Measurements from ENCODE around the gene CAPN14.

Gene CAPN14

DNA sequence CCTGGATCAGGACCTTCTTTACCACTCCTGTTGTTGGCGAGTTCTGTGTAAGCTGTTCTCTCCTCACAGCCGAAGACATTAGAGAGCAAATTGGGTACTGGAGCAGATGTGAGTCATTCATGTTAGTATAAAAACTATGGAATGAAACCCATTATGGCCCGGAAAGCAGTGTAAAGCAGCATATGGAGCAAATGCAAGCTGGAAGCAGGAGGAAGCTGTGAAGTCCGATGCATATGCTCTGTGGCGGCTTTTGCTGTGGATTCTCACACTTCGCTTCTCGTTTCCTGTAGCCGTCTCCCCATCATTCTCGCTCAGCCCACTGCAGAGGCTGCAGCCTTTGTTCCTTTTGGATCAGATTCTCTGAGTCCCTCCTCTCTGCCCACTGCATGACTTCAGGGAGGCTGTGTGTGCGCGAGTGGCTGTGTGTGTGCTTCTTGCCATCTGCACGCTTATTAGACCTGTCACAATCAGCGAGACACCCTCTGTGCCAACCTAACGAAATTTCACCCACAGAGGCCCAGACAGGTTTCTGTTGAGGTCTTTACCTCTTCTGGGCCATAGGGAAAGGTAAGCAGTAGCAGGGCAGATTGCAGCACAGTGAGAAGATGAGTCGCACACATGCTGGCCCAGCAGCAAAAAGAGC lies 75.8 kb downstream of the CAPN14 start:
- DNase-seq (ENCODE audit: low read depth): no peak

DNA sequence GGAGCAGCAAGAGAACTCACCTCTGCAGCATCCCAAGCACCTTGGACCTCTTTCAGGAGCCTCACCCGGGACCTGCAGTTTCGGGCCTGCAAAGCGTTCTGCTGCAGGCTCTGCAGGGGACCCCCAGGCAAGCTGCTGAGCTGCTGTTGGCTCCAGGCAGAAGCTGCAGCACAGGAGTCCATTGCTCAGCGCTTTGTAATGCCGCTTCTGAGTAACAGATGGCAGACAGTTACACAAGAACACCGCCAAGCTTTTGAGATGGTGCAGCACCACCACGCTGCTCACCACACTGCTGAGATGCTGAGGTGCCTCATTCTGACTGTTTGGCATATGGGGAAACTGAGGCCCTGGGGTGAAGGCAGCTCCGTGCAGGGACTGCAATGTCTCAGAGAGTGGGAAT lies 77.2 kb downstream of the CAPN14 start:
- DNase-seq (ENCODE audit: low read depth): peak; percentile 10

- no peak for DNase-seq (ENCODE audit: low read depth)
These were observed 77.6 kb downstream of the CAPN14 start for GRCh38 chr2:31139671-31140070.

DNA sequence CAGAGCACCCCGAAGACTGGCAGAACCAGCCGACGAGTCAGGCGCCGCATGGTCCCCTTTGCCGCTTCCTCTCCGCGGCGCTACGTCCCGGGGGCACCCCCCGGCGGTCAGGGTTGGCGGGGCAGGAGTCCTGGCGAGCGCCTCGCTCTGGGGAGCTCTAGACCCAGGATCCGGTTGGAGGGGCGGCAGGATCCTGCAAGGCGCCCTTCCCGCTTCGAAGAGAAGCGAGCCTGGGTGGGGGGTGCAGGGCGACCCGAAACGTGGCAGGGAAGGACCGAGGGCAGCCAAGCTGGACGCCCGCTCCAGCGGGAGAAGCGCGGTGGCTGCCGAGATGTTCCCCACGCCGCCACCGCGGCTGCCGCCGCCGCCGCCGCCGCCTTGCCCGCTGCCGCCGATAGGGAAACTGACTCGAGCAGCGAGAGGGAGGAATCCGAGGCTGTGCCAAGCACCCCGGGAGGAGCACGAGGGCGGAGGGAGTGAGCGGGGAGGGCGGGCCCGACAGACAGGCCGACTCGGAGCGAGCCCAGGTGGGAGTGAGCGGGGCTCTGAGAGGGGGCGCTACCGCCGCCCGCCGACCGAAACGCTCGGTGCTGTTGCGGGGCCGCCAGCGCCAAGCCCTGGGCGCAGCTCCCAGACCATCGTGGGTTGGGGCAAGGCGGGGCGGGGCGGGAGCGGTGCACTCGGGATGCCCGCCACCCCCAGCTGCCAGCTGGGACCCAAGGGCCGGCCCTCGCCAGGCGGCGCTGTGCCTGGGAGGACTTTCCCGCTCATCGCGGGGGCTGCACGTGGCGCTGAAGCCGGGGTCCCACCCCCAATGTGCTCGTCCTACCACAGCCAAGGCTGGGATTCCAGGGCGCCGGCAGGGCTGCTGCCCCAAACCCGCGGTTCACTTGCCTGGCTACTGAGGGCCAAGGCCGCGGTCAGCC lies 79.0 kb downstream of the CAPN14 start, which contains the start of gene GALNT14:
Gene GALNT14 (minus strand): TSS at position 404 of the 926 bp plus-strand sequence. CDS start 354 bp downstream, at position 50.
- DNase-seq (ENCODE audit: low read depth): peak; percentile 51

- DNase-seq (ENCODE audit: low read depth): peak; percentile 4
These were observed 79.9 kb downstream of the CAPN14 start for GRCh38 chr2:31137211-31138036.

DNA sequence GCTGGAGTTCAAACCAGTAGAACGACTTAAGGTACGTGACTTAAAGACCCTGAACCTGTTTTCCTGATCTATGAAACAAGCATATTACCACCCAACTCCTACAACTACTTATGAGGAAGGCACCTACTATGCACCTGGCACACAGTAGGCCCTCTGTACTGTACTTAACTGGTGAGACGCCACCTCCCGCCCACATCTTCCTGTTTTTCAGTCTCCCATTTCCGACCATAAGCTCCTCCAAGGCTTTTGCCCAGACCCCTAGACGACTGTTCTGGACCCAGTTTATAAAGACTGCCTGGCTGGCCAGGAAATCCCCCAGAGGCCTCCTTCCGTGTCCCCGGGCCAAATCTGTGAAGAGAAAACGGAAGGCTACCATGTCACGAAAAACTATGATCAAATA lies 80.6 kb downstream of the CAPN14 start:
- no peak for DNase-seq (ENCODE audit: low read depth)

- DNase-seq (ENCODE audit: low read depth): no peak
These were observed 81.3 kb downstream of the CAPN14 start for GRCh38 chr2:31136000-31136399.

DNA sequence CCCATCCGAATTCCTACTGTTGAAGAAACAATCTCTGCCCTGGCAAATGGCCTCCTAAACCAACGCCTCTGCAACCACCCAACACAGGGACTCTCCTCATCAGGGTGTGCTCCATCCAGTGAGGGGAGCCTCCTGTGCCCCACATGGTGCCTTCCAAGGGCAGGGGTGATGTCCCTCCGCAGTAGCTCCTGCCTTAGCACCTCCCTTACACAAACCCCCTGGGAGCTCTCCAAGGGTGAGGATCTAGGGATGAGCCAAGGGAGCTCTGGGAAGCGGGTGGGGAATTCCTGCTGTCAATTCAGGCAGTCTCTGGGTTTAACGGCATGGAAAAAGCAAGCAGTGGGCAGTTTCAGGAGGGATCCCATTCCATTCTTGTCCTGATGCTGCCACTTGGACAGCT lies 82.8 kb downstream of the CAPN14 start:
- DNase-seq (ENCODE audit: low read depth): no peak

DNA sequence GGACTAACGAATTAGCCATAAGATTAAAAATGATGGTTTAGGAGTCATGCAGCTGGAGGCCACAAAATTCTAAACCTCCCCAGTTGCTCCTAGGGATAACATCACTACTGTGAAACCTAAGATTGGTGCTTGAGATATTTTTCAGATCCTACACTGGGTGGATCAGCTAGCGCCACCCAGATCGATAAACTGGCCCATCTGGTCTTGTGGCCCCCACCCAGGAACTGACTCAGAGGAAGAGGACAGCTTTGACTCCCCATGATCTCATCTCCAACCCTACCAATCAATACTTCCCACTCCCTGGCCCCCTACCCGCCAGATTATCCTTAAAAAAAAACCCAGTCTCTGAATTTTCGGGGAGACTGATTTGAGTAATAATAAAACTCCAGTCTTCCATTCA lies 84.5 kb downstream of the CAPN14 start:
- DNase-seq (ENCODE audit: low read depth): no peak

DNA sequence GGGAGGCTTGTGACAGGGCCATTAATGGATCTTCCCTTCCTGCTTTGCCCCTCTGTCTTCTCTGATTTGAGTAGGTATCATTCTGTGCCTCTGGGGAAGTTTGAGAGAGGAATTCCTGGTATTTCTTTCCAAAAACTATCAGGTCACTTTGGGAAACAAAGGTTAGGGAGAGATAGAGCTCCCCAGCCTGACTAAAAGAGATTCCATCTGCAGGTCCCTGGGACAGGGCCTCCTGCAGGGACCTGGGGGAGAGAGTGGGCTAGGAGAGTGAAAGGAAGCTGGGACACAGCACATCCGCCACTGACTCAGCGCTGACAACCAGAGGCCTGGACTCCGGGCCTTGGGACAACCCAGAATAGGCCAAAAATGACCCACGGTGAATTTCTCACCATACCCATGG lies 85.4 kb downstream of the CAPN14 start:
- no peak for DNase-seq (ENCODE audit: low read depth)

GRCh38 chr2:31129375-31130171 lies 87.7 kb downstream of the CAPN14 start:
- DNase-seq (ENCODE audit: low read depth): no peak

GRCh38 chr2:31127931-31128330 lies 89.4 kb downstream of the CAPN14 start:
- DNase-seq (ENCODE audit: low read depth): no peak

DNA sequence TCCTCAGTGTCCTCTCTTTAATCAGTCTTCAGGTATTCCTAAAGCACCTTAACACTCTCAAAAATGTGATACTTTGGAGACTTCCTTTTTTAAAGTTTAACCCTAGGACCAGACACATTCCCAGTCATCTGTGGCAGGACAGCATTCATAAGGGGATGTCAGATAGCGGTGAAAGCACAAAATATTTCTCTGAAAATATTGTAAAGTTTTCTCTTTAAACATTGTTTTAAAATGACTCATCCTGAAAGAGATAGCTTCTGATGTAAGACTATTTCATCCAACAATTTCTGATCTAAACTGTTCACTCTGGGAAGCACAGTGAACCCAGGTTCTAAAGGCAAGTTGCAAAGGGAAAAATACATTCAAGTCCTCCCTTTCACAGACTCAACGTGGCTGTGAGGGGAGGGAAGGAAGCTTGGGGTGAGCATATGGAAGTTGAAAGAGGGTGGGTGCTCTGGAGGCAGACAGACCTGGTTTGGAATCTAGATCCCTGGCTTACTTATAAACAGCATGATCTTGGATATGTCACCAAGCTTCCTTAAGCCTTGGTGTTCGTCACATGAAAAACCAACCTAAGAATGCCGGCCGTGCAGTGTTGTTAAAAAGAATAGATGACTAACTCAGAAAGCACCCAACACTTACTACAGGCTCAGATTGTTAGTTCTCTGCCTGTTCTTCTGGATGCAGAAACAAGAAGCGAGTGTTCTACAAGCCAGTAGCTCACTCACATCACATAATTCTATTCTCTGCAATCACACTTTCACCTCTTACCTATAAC lies 91.2 kb downstream of the CAPN14 start:
- peak; percentile 34 for DNase-seq (ENCODE audit: low read depth)

- DNase-seq (ENCODE audit: low read depth): no peak
These were observed 92.4 kb downstream of the CAPN14 start for GRCh38 chr2:31124904-31125303.

Measured in EH (cell line).